ENCODE measurements around the gene OR4E2.

The OR4E2 gene

GRCh38 chr14:21647380-21647779, 6.3 kb upstream of the OR4E2 start:
- no peak for TF ChIP-seq FOXM1 (IDR thresholded peaks at IDR 0.05; ENCODE audit: borderline replicate concordance, low read depth)
- no peak for TF ChIP-seq TAF1 (IDR thresholded peaks at IDR 0.05; ENCODE audit: low read depth)
- no peak for TF ChIP-seq EP300 (IDR thresholded peaks at IDR 0.05; ENCODE audit: borderline replicate concordance)
- TF ChIP-seq, protein P1, sequence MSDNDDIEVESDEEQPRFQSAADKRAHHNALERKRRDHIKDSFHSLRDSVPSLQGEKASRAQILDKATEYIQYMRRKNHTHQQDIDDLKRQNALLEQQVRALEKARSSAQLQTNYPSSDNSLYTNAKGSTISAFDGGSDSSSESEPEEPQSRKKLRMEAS (IDR thresholded peaks at IDR 0.05), result no peak

GRCh38 chr14:21652209-21652808, 1.3 kb upstream of the OR4E2 start:
- TF ChIP-seq, protein P2, sequence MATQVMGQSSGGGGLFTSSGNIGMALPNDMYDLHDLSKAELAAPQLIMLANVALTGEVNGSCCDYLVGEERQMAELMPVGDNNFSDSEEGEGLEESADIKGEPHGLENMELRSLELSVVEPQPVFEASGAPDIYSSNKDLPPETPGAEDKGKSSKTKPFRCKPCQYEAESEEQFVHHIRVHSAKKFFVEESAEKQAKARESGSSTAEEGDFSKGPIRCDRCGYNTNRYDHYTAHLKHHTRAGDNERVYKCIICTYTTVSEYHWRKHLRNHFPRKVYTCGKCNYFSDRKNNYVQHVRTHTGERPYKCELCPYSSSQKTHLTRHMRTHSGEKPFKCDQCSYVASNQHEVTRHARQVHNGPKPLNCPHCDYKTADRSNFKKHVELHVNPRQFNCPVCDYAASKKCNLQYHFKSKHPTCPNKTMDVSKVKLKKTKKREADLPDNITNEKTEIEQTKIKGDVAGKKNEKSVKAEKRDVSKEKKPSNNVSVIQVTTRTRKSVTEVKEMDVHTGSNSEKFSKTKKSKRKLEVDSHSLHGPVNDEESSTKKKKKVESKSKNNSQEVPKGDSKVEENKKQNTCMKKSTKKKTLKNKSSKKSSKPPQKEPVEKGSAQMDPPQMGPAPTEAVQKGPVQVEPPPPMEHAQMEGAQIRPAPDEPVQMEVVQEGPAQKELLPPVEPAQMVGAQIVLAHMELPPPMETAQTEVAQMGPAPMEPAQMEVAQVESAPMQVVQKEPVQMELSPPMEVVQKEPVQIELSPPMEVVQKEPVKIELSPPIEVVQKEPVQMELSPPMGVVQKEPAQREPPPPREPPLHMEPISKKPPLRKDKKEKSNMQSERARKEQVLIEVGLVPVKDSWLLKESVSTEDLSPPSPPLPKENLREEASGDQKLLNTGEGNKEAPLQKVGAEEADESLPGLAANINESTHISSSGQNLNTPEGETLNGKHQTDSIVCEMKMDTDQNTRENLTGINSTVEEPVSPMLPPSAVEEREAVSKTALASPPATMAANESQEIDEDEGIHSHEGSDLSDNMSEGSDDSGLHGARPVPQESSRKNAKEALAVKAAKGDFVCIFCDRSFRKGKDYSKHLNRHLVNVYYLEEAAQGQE (IDR thresholded peaks at IDR 0.05; ENCODE audit: low read depth), result no peak
- TF ChIP-seq EGR1 (IDR thresholded peaks at IDR 0.05) (no peak), ZBTB7A (IDR thresholded peaks at IDR 0.05; ENCODE audit: low read depth) (no peak), NFIC (IDR thresholded peaks at IDR 0.05) (no peak), FOXM1 (IDR thresholded peaks at IDR 0.05; ENCODE audit: borderline replicate concordance, low read depth) (no peak), RAD21 (IDR thresholded peaks at IDR 0.05; ENCODE audit: low read depth) (no peak), EP300 (IDR thresholded peaks at IDR 0.05; ENCODE audit: borderline replicate concordance) (no peak), TAF1 (IDR thresholded peaks at IDR 0.05; ENCODE audit: low read depth) (no peak), CEBPB (IDR thresholded peaks at IDR 0.05) (no peak), CREB1 (IDR thresholded peaks at IDR 0.05; ENCODE audit: low read depth) (no peak), TEAD4 (IDR thresholded peaks at IDR 0.05) (no peak), TCF12 (IDR thresholded peaks at IDR 0.05; ENCODE audit: low read depth) (no peak)
- TF ChIP-seq, protein P1 (IDR thresholded peaks at IDR 0.05), result no peak
- TF ChIP-seq, protein P3, sequence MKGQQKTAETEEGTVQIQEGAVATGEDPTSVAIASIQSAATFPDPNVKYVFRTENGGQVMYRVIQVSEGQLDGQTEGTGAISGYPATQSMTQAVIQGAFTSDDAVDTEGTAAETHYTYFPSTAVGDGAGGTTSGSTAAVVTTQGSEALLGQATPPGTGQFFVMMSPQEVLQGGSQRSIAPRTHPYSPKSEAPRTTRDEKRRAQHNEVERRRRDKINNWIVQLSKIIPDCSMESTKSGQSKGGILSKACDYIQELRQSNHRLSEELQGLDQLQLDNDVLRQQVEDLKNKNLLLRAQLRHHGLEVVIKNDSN (IDR thresholded peaks at IDR 0.05), result no peak

DNA sequence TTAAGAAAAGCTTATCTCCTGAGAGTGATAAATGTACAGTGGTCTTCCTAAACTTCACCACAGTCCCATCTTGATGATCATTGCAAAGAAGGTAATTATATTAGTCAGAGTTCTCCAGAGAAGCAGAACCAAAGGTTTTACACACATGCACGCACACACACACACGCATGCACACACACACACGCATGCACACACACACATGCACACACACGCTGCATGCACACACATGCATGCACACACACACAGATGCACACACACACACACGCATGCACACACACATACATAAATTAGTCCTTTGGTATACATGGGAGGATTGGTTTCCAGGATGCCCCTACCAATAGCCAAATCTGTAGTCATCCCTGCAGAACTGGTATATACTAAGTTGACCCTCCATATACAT, 580 bp downstream of the OR4E2 start:
- no peak for TF ChIP-seq TEAD4 (IDR thresholded peaks at IDR 0.05)
- no peak for TF ChIP-seq RAD21 (IDR thresholded peaks at IDR 0.05; ENCODE audit: low read depth)
- TF ChIP-seq, protein P1 (IDR thresholded peaks at IDR 0.05), result no peak
- no peak for TF ChIP-seq CEBPB (IDR thresholded peaks at IDR 0.05)
- no peak for TF ChIP-seq EP300 (IDR thresholded peaks at IDR 0.05; ENCODE audit: borderline replicate concordance)
- TF ChIP-seq EGR1 (IDR thresholded peaks at IDR 0.05), result no peak

DNA sequence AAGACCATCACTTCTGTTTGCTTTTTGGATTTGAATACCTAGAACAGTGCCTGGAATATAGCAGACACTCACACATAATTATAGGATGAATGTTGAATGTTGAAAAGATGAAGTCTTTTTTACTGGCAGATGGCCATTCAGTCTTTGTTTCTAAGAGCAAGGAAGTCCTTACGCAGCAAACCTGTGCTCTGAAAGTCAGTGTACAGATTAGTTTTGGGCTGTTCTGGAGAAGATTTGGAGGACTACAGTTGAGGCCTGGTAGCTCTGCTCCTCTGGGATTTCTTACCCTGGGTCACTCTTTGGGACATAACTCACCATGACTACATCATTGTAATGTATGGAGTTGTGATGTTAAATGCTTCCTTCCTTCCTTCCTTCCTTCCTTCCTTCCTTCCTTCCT, 3.3 kb downstream of the OR4E2 start:
- TF ChIP-seq TEAD4 (IDR thresholded peaks at IDR 0.05) (no peak), EP300 (IDR thresholded peaks at IDR 0.05; ENCODE audit: borderline replicate concordance) (no peak), CREB1 (IDR thresholded peaks at IDR 0.05; ENCODE audit: low read depth) (no peak), TCF12 (IDR thresholded peaks at IDR 0.05; ENCODE audit: low read depth) (no peak), FOXM1 (IDR thresholded peaks at IDR 0.05; ENCODE audit: borderline replicate concordance, low read depth) (no peak)

DNA sequence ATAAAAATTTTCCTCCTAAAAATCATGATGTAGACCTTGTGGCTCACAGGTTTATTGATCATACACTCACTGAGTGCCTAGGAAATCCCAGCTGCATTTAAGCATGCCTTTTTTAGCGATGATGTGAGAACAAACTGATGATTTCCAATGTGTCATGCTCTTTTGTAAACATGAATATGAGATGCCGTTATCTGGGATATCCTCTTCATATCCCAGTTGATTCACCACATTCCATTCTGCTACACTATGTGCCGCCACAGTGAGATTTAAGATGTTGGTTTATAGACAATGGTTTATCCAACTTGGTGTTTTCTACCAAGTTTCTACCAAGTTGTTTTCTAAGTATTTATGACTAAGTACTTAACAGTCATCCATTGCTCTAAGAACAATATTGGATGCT, 14.7 kb downstream of the OR4E2 start:
- no peak for TF ChIP-seq EP300 (IDR thresholded peaks at IDR 0.05; ENCODE audit: borderline replicate concordance)
- no peak for TF ChIP-seq CREB1 (IDR thresholded peaks at IDR 0.05; ENCODE audit: low read depth)
- TF ChIP-seq, protein P2 (IDR thresholded peaks at IDR 0.05; ENCODE audit: low read depth), result no peak
- TF ChIP-seq RAD21 (IDR thresholded peaks at IDR 0.05; ENCODE audit: low read depth), result no peak
- no peak for TF ChIP-seq YY1 (IDR thresholded peaks at IDR 0.05; ENCODE audit: low read depth)
- no peak for TF ChIP-seq TAF1 (IDR thresholded peaks at IDR 0.05; ENCODE audit: low read depth)
- TF ChIP-seq TEAD4 (IDR thresholded peaks at IDR 0.05), result no peak
- TF ChIP-seq CEBPB (IDR thresholded peaks at IDR 0.05), result no peak
- no peak for TF ChIP-seq TCF12 (IDR thresholded peaks at IDR 0.05; ENCODE audit: low read depth)
- TF ChIP-seq, protein P1 (IDR thresholded peaks at IDR 0.05), result no peak
- TF ChIP-seq NFIC (IDR thresholded peaks at IDR 0.05), result no peak
- no peak for TF ChIP-seq EGR1 (IDR thresholded peaks at IDR 0.05)
- no peak for TF ChIP-seq ZBTB7A (IDR thresholded peaks at IDR 0.05; ENCODE audit: low read depth)
- no peak for TF ChIP-seq FOXM1 (IDR thresholded peaks at IDR 0.05; ENCODE audit: borderline replicate concordance, low read depth)
- TF ChIP-seq, protein P3 (IDR thresholded peaks at IDR 0.05), result no peak

GRCh38 chr14:21669284-21669683, 15.6 kb downstream of the OR4E2 start:
- TF ChIP-seq FOXM1 (IDR thresholded peaks at IDR 0.05; ENCODE audit: borderline replicate concordance, low read depth), result no peak
